ENCODE results near the gene DDX24.

DNA sequence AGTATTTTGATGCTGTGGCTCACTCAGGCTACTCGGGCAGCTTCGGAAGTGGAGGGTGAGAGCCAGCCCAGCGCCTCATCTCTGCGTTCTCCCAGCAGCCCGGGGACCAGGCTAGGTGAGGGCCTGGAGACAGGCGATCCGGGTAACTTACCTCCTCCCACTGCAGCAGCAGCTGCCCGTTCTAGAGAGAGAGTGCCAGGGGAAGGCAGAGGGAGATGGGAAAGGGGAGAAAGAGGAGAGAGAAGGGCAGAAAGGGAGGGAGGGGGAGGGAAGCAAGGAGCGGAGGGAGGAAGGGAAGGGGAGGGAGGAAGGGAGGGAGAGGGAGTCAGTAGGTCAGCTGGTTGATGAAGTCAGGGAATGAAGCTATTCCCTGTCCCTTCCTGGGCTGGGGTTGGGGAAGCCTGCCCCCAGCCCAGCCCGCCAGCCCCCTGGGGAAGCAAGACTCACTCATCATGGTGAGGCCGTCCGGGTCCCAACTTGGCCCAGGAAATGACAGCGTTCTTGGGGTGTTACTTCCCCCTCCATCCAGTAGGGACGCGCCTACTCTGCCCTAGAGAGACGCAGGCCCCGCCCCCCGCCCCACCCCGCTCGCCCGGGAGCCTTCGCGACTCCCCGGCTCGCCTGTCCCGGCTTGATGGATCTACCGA lies 48.2 kb upstream of the DDX24 start, which contains the start of gene IFI27L2:
- TF ChIP-seq, protein P1, sequence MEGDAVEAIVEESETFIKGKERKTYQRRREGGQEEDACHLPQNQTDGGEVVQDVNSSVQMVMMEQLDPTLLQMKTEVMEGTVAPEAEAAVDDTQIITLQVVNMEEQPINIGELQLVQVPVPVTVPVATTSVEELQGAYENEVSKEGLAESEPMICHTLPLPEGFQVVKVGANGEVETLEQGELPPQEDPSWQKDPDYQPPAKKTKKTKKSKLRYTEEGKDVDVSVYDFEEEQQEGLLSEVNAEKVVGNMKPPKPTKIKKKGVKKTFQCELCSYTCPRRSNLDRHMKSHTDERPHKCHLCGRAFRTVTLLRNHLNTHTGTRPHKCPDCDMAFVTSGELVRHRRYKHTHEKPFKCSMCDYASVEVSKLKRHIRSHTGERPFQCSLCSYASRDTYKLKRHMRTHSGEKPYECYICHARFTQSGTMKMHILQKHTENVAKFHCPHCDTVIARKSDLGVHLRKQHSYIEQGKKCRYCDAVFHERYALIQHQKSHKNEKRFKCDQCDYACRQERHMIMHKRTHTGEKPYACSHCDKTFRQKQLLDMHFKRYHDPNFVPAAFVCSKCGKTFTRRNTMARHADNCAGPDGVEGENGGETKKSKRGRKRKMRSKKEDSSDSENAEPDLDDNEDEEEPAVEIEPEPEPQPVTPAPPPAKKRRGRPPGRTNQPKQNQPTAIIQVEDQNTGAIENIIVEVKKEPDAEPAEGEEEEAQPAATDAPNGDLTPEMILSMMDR (IDR thresholded peaks at IDR 0.05; ENCODE audit: insufficient read depth, low read depth, low read length): no peak
- TF ChIP-seq EZH2 (IDR thresholded peaks at IDR 0.05; ENCODE audit: insufficient read depth, low read length): no peak
